HEK293T (cell line): ENCODE data around the gene PITX3.

Experiments
- CTCF ChIA-PET: fragments of 350-600 bp; formaldehyde crosslinking; extraction: SDS; loops from one replicate; lab custom pipeline; 2021; ENCODE audit warnings: antibody characterized with exemption, inconsistent platforms; lab: Yijun Ruan, JAX
- POLR2A ChIA-PET: fragments of 350-600 bp; formaldehyde crosslinking; extraction: SDS; loops from one replicate; lab custom pipeline; 2020; ENCODE audit warnings: antibody characterized with exemption, inconsistent platforms; lab: Yijun Ruan, JAX
- DNase-seq: peaks from one replicate; pipeline ENCODE4 v3.0.0; 2012; ENCODE audit warnings: mixed read lengths; ENCODE audit errors: extremely low spot score
- ARNT ChIP-seq: fragments of 450-650 bp; IDR thresholded peaks from 2 replicates; pipeline ENCODE4 v1.6.1; 2017; ENCODE audit warnings: mild to moderate bottlenecking
- BHLHE40 ChIP-seq: fragments of 450-650 bp; IDR thresholded peaks from 2 replicates; pipeline ENCODE4 v1.6.1; 2016; ENCODE audit warnings: mild to moderate bottlenecking, moderate library complexity, borderline replicate concordance
- CTBP1 ChIP-seq: fragments of 450-650 bp; IDR thresholded peaks from 2 replicates; pipeline ENCODE4 v1.6.1; 2016; ENCODE audit warnings: borderline replicate concordance
- ELF4 ChIP-seq: fragments of 450-650 bp; IDR thresholded peaks from 2 replicates; pipeline ENCODE4 v1.6.1; 2017; ENCODE audit warnings: antibody characterized with exemption
- FOXA1 ChIP-seq: fragments of 450-650 bp; IDR thresholded peaks from 2 replicates; pipeline ENCODE4 v1.6.1; 2016; ENCODE audit warnings: mild to moderate bottlenecking
- FOXK2 ChIP-seq: fragments of 450-650 bp; IDR thresholded peaks from 2 replicates; pipeline ENCODE4 v1.6.1; 2016; ENCODE audit warnings: mild to moderate bottlenecking
- FOXM1 ChIP-seq: fragments of 450-650 bp; IDR thresholded peaks from 2 replicates; pipeline ENCODE4 v1.6.1; 2017; ENCODE audit warnings: mild to moderate bottlenecking, borderline replicate concordance
- HDGF ChIP-seq: fragments of 450-650 bp; IDR thresholded peaks from 2 replicates; pipeline ENCODE4 v1.6.1; 2017; ENCODE audit warnings: antibody characterized with exemption, borderline replicate concordance
- L3MBTL2 ChIP-seq: fragments of 450-650 bp; conservative IDR thresholded peaks from 2 replicates; pipeline ENCODE4 v1.6.1; 2016; ENCODE audit warnings: mild to moderate bottlenecking
- LEF1 ChIP-seq: fragments of 450-650 bp; IDR thresholded peaks from 2 replicates; pipeline ENCODE4 v1.6.1; 2017; ENCODE audit warnings: mild to moderate bottlenecking, borderline replicate concordance
- NFRKB ChIP-seq: fragments of 450-650 bp; IDR thresholded peaks from 2 replicates; pipeline ENCODE4 v1.6.1; 2016; ENCODE audit warnings: mild to moderate bottlenecking, moderate library complexity
- SP1 ChIP-seq: fragments of 450-650 bp; IDR thresholded peaks from 2 replicates; pipeline ENCODE4 v1.6.1; 2017
- SUZ12 ChIP-seq: fragments of 450-650 bp; IDR thresholded peaks from 2 replicates; pipeline ENCODE4 v1.6.1; 2016; ENCODE audit warnings: mild to moderate bottlenecking
- TARDBP ChIP-seq: fragments of 450-650 bp; IDR thresholded peaks from 2 replicates; pipeline ENCODE4 v1.6.1; 2016
- ZNF384 ChIP-seq: fragments of 450-650 bp; IDR thresholded peaks from 2 replicates; pipeline ENCODE4 v1.6.1; 2016
- TF ChIP-seq, protein P1 (sequence below): fragments of 450-650 bp; IDR thresholded peaks from 2 replicates; pipeline ENCODE4 v1.6.1; 2016

Gene PITX3

DNA sequence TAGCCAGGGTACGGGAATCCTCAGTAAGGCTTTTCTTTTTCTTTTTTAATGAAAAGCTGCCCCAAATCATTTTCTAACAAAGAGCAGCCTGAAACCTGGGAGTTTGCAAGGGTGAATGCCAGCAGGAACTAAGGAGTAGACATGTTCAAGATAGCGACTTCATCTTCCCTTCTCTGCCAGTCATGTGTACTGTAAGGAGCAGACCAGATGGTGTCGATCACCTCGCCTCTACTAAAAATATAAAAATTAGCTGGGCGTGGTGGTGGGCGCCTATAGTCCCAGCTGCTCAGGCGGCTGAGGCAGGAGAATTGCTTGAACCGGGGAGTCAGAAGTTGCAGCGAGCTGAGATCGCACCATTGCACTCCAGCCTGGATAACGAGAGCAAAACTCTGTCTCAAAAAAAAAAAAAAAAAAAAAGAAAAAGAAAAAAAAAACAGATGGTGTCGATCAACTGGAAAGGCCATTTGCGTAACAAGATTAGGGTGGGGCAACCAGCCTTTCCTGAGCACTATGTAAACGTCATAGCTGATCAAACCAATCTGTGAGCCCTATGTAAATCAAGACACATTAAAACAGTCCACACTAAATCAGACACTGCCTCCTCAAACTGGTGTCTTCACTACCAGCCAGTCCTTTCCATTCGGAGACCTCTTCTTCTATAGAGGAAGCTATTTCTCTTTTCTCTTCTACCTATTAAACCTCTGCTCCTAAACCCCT, 55.3 kb downstream of the PITX3 start:
- POLR2A ChIA-PET: no interaction called here

DNA sequence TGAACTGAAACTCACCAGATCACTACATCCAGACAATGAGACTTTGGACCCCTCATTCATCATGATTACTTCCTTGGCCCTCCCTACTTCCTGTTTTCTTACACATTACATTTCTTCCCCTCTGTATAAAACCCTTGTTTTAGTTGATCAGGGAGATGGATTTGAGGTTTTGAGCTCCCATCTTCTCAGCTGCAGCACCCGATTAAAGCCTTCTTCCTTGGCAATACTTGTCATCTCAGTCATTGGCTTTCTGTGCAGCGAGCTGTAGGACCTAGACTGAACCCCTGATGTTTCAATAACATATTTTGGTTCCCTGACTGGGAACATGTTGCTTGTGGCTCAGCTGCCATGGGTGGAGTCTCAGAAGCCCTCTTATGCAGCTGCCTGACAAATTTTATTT, 56.0 kb downstream of the PITX3 start:
- no peak for DNase-seq
- ChIA-PET POLR2A (no interaction called here), CTCF (no interaction called here)
- TF ChIP-seq HDGF (no peak), NFRKB (no peak), SUZ12 (no peak), ZNF384 (no peak), SP1 (no peak), ARNT (no peak), FOXA1 (no peak), ELF4 (no peak), L3MBTL2 (no peak), BHLHE40 (no peak), FOXM1 (no peak), TARDBP (no peak), FOXK2 (no peak), LEF1 (no peak), CTBP1 (no peak)
- TF ChIP-seq, protein P1, sequence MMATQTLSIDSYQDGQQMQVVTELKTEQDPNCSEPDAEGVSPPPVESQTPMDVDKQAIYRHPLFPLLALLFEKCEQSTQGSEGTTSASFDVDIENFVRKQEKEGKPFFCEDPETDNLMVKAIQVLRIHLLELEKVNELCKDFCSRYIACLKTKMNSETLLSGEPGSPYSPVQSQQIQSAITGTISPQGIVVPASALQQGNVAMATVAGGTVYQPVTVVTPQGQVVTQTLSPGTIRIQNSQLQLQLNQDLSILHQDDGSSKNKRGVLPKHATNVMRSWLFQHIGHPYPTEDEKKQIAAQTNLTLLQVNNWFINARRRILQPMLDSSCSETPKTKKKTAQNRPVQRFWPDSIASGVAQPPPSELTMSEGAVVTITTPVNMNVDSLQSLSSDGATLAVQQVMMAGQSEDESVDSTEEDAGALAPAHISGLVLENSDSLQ: no peak

More for the DNA sequence above, 55.3 kb downstream of the PITX3 start:
- CTCF ChIA-PET: no interaction called here
- DNase-seq: no peak
- TF ChIP-seq LEF1 (no peak), BHLHE40 (no peak), NFRKB (no peak), ARNT (no peak), FOXA1 (no peak), ZNF384 (no peak), FOXK2 (no peak), CTBP1 (no peak), TARDBP (no peak)
- TF ChIP-seq, protein P1: no peak

DNA sequence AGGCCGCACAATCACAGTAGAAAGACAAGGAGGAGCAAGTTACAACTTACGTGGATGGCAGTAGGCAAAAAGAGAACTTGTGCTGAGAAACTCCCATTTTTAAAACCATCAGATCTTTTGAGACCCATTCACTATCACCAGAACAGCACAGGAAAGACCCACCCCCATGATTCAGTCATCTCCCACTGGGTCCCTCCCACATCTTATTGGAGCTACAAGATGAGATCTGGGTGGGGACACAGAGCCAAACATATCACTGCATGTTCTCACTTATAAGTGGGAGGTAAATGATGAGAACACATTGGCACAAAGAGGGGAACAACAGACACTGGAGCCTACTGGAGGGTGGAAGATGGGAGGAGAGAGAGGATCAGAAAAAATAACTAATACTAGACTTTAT, 56.7 kb downstream of the PITX3 start:
- POLR2A ChIA-PET: no interaction called here
- no peak for TF ChIP-seq FOXK2
- TF ChIP-seq LEF1: no peak
- TF ChIP-seq ELF4: no peak
- TF ChIP-seq SP1: no peak
- no peak for TF ChIP-seq SUZ12
- no peak for TF ChIP-seq TARDBP
- no peak for TF ChIP-seq FOXA1
- no peak for TF ChIP-seq NFRKB
- no peak for TF ChIP-seq L3MBTL2
- no peak for TF ChIP-seq BHLHE40
- TF ChIP-seq, protein P1: no peak
- no peak for TF ChIP-seq CTBP1
- CTCF ChIA-PET: no interaction called here
- no peak for DNase-seq
